Trophoblast cell (in vitro differentiated cells and primary cell): ENCODE results near the gene CCDC137.

Experiments
- DNase-seq, 2 donors: peaks; one replicate each; pipeline ENCODE4 v3.0.0-alpha.2; 2016
- H2AFZ ChIP-seq: 2 replicates; pipeline ENCODE4 v1.6.1; 2013; ENCODE audit warnings: low read length, moderate library complexity, mild to moderate bottlenecking; ENCODE audit not compliant: insufficient read depth, poor library complexity
- H2AK5ac ChIP-seq: 2 replicates; pipeline ENCODE4 v1.6.1; 2013; ENCODE audit warnings: mild to moderate bottlenecking, low read length
- H2BK120ac ChIP-seq: 2 replicates; pipeline ENCODE4 v1.6.1; 2013; ENCODE audit warnings: low read length, mild to moderate bottlenecking, moderate library complexity; ENCODE audit not compliant: insufficient read depth, poor library complexity
- H2BK12ac ChIP-seq: 2 replicates; pipeline ENCODE4 v1.6.1; 2013; ENCODE audit warnings: mild to moderate bottlenecking, low read length, moderate library complexity
- H2BK5ac ChIP-seq: 2 replicates; pipeline ENCODE4 v1.6.1; 2013; ENCODE audit warnings: low read length, low read depth, moderate library complexity, mild to moderate bottlenecking; ENCODE audit not compliant: poor library complexity
- H3K14ac ChIP-seq: 2 replicates; pipeline ENCODE4 v1.6.1; 2013; ENCODE audit warnings: mild to moderate bottlenecking, low read length
- H3K18ac ChIP-seq: 2 replicates; pipeline ENCODE4 v1.6.1; 2013; ENCODE audit warnings: mild to moderate bottlenecking, low read length
- H3K23ac ChIP-seq: 2 replicates; pipeline ENCODE4 v1.6.1; 2013; ENCODE audit warnings: low read length
- H3K27ac ChIP-seq: 2 replicates; pipeline ENCODE4 v1.5.1; 2013; ENCODE audit warnings: low read depth, mild to moderate bottlenecking, inconsistent platforms, low read length, moderate library complexity
- H3K27me3 ChIP-seq: 2 replicates; pipeline ENCODE4 v1.6.1; 2013; ENCODE audit warnings: inconsistent platforms, mild to moderate bottlenecking, low read length, moderate library complexity; ENCODE audit not compliant: insufficient read depth
- H3K36me3 ChIP-seq, 2 experiments: 1 replicate in 1 of 2; 2 replicates in 1 of 2; pipeline ENCODE4 v1.6.1; 2013; ENCODE audit warnings: low read length in 2 of 2, mild to moderate bottlenecking in 2 of 2, moderate library complexity in 1 of 2; ENCODE audit not compliant: insufficient read depth in 2 of 2, control insufficient read depth in 1 of 2
- H3K4ac ChIP-seq: 2 replicates; pipeline ENCODE4 v1.6.1; 2013; ENCODE audit warnings: low read depth, mild to moderate bottlenecking, low read length, moderate library complexity
- H3K4me1 ChIP-seq, 2 experiments: 1 replicate in 1 of 2; 2 replicates in 1 of 2; pipeline ENCODE4 v1.6.1; 2013; ENCODE audit warnings: low read length in 2 of 2, mild to moderate bottlenecking in 2 of 2, moderate library complexity in 1 of 2; ENCODE audit not compliant: insufficient read depth in 2 of 2, control insufficient read depth in 1 of 2
- H3K4me2 ChIP-seq: 2 replicates; pipeline ENCODE4 v1.6.1; 2013; ENCODE audit warnings: inconsistent platforms, mild to moderate bottlenecking, low read length, moderate library complexity
- H3K4me3 ChIP-seq: 2 replicates; pipeline ENCODE4 v1.5.1; 2013; ENCODE audit warnings: mild to moderate bottlenecking, low read depth, low read length, inconsistent platforms
- H3K79me1 ChIP-seq: one replicate; pipeline ENCODE4 v1.6.1; 2013; ENCODE audit warnings: low read length
- H3K79me2 ChIP-seq: 2 replicates; pipeline ENCODE4 v1.6.1; 2013; ENCODE audit warnings: low read length, mild to moderate bottlenecking; ENCODE audit not compliant: control insufficient read depth, insufficient read depth, poor library complexity
- H3K9ac ChIP-seq: 2 replicates; pipeline ENCODE4 v1.6.1; 2013; ENCODE audit warnings: mild to moderate bottlenecking, low read length
- H3K9me3 ChIP-seq: 2 replicates; pipeline ENCODE4 v1.6.1; 2013; ENCODE audit warnings: low read depth, mild to moderate bottlenecking, control low read depth, inconsistent platforms, low read length; ENCODE audit not compliant: insufficient read depth
- H4K12ac ChIP-seq: 2 replicates; pipeline ENCODE4 v1.6.1; 2013; ENCODE audit warnings: low read depth, mild to moderate bottlenecking, low read length, moderate library complexity
- H4K8ac ChIP-seq: 2 replicates; pipeline ENCODE4 v1.6.1; 2013; ENCODE audit warnings: low read depth, mild to moderate bottlenecking, low read length, moderate library complexity
- H4K91ac ChIP-seq: one replicate; pipeline ENCODE4 v1.6.1; 2013; ENCODE audit warnings: low read depth, mild to moderate bottlenecking, low read length, moderate library complexity
- WGBS: extraction: QIAGEN DNeasy Blood & Tissue Kit; methylation state at CpG from one replicate; pipeline ENCODE4 v1.1.7; 2013; ENCODE audit warnings: missing lambda C conversion rate; ENCODE audit not compliant: insufficient read length, insufficient coverage; ENCODE audit errors: extremely low coverage; 5-methylcytosine and 5-hydroxymethylcytosine counted together

Gene CCDC137

GRCh38 chr17:81687770-81688541 is 21.4 kb downstream of the CCDC137 start:
- Histone ChIP-seq H3K36me3 (peaks cover 72 to 78% of the 10 kb centered on the region in 2 experiments), H3K27ac (no peak overlapping the region), H4K8ac (no peak overlapping the region), H3K4me3 (peak overlapping the region; percentile 7), H3K18ac (no peak overlapping the region), H3K14ac (no peak overlapping the region), H3K9me3 (no peaks in the 10 kb centered on the region), H2AK5ac (no peak overlapping the region), H2BK120ac (no peak overlapping the region), H2BK5ac (no peak overlapping the region), H3K27me3 (no peaks in the 10 kb centered on the region), H3K4ac (no peak overlapping the region), H3K4me1 (peaks cover 10% of the 10 kb centered on the region in 2 experiments), H3K4me2 (no peak overlapping the region), H3K23ac (no peak overlapping the region), H3K79me1 (peaks cover 10% of the 10 kb centered on the region), H4K12ac (no peak overlapping the region), H3K79me2 (peaks cover 18% of the 10 kb centered on the region), H4K91ac (no peak overlapping the region), H2AFZ (no peak overlapping the region), H2BK12ac (no peak overlapping the region), H3K9ac (no peak overlapping the region)
- DNase-seq = no peak
- no CpG with 5 or more reads among the region's 41 CpGs for WGBS

GRCh38 chr17:81688616-81689015 is 22.1 kb downstream of the CCDC137 start:
- Histone ChIP-seq H2BK5ac (no peak overlapping the region), H3K36me3 (peaks cover 79 to 84% of the 10 kb centered on the region in 2 experiments), H3K9me3 (no peaks in the 10 kb centered on the region), H2AK5ac (no peak overlapping the region), H4K12ac (no peak overlapping the region), H2BK12ac (no peak overlapping the region), H2BK120ac (no peak overlapping the region), H3K4ac (no peak overlapping the region), H3K18ac (no peak overlapping the region), H3K4me1 (peaks cover 10% of the 10 kb centered on the region in 2 experiments), H3K4me2 (no peak overlapping the region), H3K4me3 (no peak overlapping the region), H4K91ac (no peak overlapping the region), H3K79me2 (peaks cover 13% of the 10 kb centered on the region), H3K23ac (no peak overlapping the region), H4K8ac (no peak overlapping the region), H3K79me1 (peaks cover 5% of the 10 kb centered on the region), H3K9ac (no peak overlapping the region), H2AFZ (no peak overlapping the region), H3K14ac (no peak overlapping the region), H3K27ac (no peak overlapping the region), H3K27me3 (no peaks in the 10 kb centered on the region)
- DNase-seq = no peak
- WGBS = no CpG with 5 or more reads among the region's 14 CpGs

DNA sequence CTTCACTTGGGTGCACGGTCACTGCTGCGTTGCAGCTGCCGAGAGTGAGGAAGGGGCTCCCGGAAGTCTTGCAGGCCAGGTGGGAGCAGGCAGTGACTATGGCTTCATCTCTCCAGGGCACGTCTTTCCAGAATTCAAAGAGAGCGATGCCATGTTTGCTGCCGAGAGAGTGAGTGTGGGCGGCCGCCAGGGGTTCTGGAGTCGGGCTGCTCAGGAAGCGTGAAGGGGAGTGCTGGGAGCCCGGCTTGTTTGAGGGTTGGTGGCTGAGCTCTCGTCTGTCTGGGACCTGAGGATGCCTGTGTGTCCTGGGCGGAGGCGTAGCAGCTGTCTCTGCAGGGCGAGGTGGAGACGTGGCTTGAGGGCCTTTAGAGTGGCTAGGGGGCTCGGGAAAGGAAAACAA is 23.5 kb downstream of the CCDC137 start:
- no peak overlapping the region for H2BK5ac ChIP-seq
- H2AK5ac ChIP-seq = no peak overlapping the region
- H3K4me3 ChIP-seq = no peak overlapping the region
- H3K79me1 ChIP-seq = no peaks in the 10 kb centered on the region
- H3K14ac ChIP-seq = no peak overlapping the region
- no peak for DNase-seq
- H3K4me2 ChIP-seq = no peak overlapping the region
- no peak overlapping the region for H3K4ac ChIP-seq
- H2AFZ ChIP-seq = no peak overlapping the region
- no peaks in the 10 kb centered on the region for H3K27me3 ChIP-seq
- no peak overlapping the region for H2BK12ac ChIP-seq
- H4K12ac ChIP-seq = no peak overlapping the region
- no peak overlapping the region for H3K9ac ChIP-seq
- H3K79me2 ChIP-seq = peaks cover 2% of the 10 kb centered on the region
- H3K4me1 ChIP-seq = peaks cover 4% of the 10 kb centered on the region in 2 experiments
- no CpG with 5 or more reads among the region's 18 CpGs for WGBS
- H3K23ac ChIP-seq = no peak overlapping the region
- H3K18ac ChIP-seq = no peak overlapping the region
- no peak overlapping the region for H4K8ac ChIP-seq
- no peak overlapping the region for H2BK120ac ChIP-seq
- H3K9me3 ChIP-seq = no peaks in the 10 kb centered on the region
- peaks cover 94 to 99% of the 10 kb centered on the region in 2 experiments for H3K36me3 ChIP-seq
- H4K91ac ChIP-seq = no peak overlapping the region
- no peak overlapping the region for H3K27ac ChIP-seq

DNA sequence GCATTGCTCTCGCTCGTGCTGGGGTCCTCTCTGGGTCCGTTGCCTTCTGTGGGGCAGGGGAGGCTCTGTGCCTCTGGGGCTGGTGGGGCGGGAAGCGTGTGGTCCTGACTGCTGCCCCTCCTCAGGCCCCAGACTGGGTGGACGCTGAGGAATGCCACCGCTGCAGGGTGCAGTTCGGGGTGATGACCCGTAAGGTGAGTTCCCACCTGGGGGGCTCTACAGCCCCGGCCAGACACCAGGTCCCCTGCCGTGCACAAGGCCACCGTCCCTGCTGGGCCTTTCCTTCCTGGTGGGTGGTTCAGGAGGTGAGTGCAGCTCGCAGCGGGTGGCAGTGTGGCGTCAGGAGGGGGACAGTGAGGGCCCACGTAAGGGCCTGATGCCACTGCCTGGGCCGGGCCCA is 24.0 kb downstream of the CCDC137 start:
- H2BK120ac ChIP-seq = no peak overlapping the region
- H3K79me2 ChIP-seq = no peaks in the 10 kb centered on the region
- H2AFZ ChIP-seq = no peak overlapping the region
- H2BK12ac ChIP-seq = no peak overlapping the region
- no peak overlapping the region for H3K9ac ChIP-seq
- no peak overlapping the region for H3K4me2 ChIP-seq
- H3K9me3 ChIP-seq = no peaks in the 10 kb centered on the region
- H4K12ac ChIP-seq = no peak overlapping the region
- H2AK5ac ChIP-seq = no peak overlapping the region
- DNase-seq = no peak
- no peak overlapping the region for H4K8ac ChIP-seq
- H3K27ac ChIP-seq = no peak overlapping the region
- no peak overlapping the region for H2BK5ac ChIP-seq
- no peaks in the 10 kb centered on the region for H3K27me3 ChIP-seq
- no peak overlapping the region for H3K18ac ChIP-seq
- peaks cover 94 to 99% of the 10 kb centered on the region in 2 experiments for H3K36me3 ChIP-seq
- WGBS = no CpG with 5 or more reads among the region's 17 CpGs
- H3K14ac ChIP-seq = no peak overlapping the region
- H3K4ac ChIP-seq = no peak overlapping the region
- H3K4me1 ChIP-seq = no peaks in the 10 kb centered on the region
- H4K91ac ChIP-seq = no peak overlapping the region
- H3K79me1 ChIP-seq = no peaks in the 10 kb centered on the region
- H3K23ac ChIP-seq = no peak overlapping the region
- H3K4me3 ChIP-seq = no peak overlapping the region
